HCT116 (cell line): ENCODE results near the gene GPATCH11. TPM values are rescaled to one million over a fixed set of nuclear protein-coding genes. Genes with fewer than 3 reads are reported as not detected.

Experiments used
- ATAC-seq: fragments of 200-7000 bp; cut with Tn5 transposase; 2 replicates; pipeline ENCODE4 v1.9.1; 2020; ENCODE audit warnings: mild to moderate bottlenecking, moderate library complexity
- BruUV-seq: library from RNA; stranded (reverse); fragments of 400-500 nt; replicated peaks from 2 replicates; lab custom pipeline; 2021; lab: Mats Ljungman, UMichigan
- CTCF ChIA-PET: fragments of 300-600 bp; sonication (Branson Sonifier 250); formaldehyde crosslinking; loops from one replicate; lab custom pipeline; 2021; ENCODE audit warnings: antibody characterized with exemption; lab: Charles Lee
- POLR2A ChIA-PET: fragments of 300-600, 350-600 bp; sonication (Branson Sonifier 250); formaldehyde crosslinking; loops from one replicate; lab custom pipeline; 2021; ENCODE audit warnings: antibody characterized with exemption; lab: Charles Lee
- RAD21 ChIA-PET, 2 experiments: fragments of 300-600 bp; sonication (Branson Sonifier 250); formaldehyde crosslinking; loops; one replicate each; lab custom pipeline; 2023; ENCODE audit warnings: low total read pairs in 2 of 2; ENCODE audit not compliant: uncharacterized antibody in 2 of 2, unreplicated experiment in 2 of 2, low non-redundant PET in 1 of 2; lab: Charles Lee
- DNase-seq: peaks from one replicate; pipeline ENCODE4 v3.0.0-alpha.2; 2010; ENCODE audit warnings: low read depth, low spot score
- H2AFZ ChIP-seq: fragments of 200-600 bp; shearing (Covaris generic), sonication (generic); 2 replicates; pipeline ENCODE4 v1.6.1; 2017; ENCODE audit warnings: low read depth, mixed run types, mixed read lengths, antibody characterized with exemption, low read length; ENCODE audit not compliant: poor library complexity, severe bottlenecking
- H3K27ac ChIP-seq: 2 replicates; pipeline ENCODE4 v1.5.1; 2012; ENCODE audit warnings: low read depth, low read length
- H3K27me3 ChIP-seq: fragments of 200-600 bp; sonication (generic); 2 replicates; pipeline ENCODE4 v1.6.1; 2016; ENCODE audit warnings: mixed run types, low read length, mixed read lengths; ENCODE audit not compliant: insufficient read depth
- H3K36me3 ChIP-seq, 2 experiments: fragments of 200-500 bp in 1 of 2; fragments of 200-600 bp in 1 of 2; sonication (Bioruptor generic) in 1 of 2; sonication (generic) in 1 of 2; 2 replicates each; pipeline versions ENCODE4 v1.5.1 to v1.6.1; 2014 to 2016; ENCODE audit warnings: low read length in 2 of 2, inconsistent platforms in 1 of 2, mixed read lengths in 1 of 2, mixed run types in 1 of 2; ENCODE audit not compliant: insufficient read depth in 2 of 2, control insufficient read depth in 1 of 2
- H3K4me1 ChIP-seq, 2 experiments: fragments of 200-600 bp in 1 of 2; sonication (generic) in 1 of 2; 2 replicates each; pipeline versions ENCODE4 v1.5.1 to v1.6.1; 2012 to 2017; ENCODE audit warnings: low read length in 2 of 2, inconsistent platforms in 1 of 2, mild to moderate bottlenecking in 1 of 2, mixed read lengths in 1 of 2, mixed run types in 1 of 2, moderate library complexity in 1 of 2; ENCODE audit not compliant: insufficient read depth in 2 of 2, control insufficient read depth in 1 of 2
- H3K4me2 ChIP-seq: fragments of 200-600 bp; sonication (generic); 2 replicates; pipeline ENCODE4 v1.6.1; 2017; ENCODE audit warnings: mixed run types, low read length, mixed read lengths
- H3K4me3 ChIP-seq, 2 experiments: fragments of 200-600 bp in 1 of 2; sonication (generic) in 1 of 2; replicated peaks in 1 of 2; 2 replicates each; pipeline ENCODE4 v1.5.1; 2011 to 2016; ENCODE audit warnings: low read length in 2 of 2, control low read depth in 1 of 2, low read depth in 1 of 2, mild to moderate bottlenecking in 1 of 2, mixed read lengths in 1 of 2, mixed run types in 1 of 2
- H3K79me2 ChIP-seq: fragments of 200-600 bp; sonication (generic); 2 replicates; pipeline ENCODE4 v1.6.1; 2017; ENCODE audit warnings: mild to moderate bottlenecking, mixed run types, low read length, moderate library complexity, mixed read lengths; ENCODE audit not compliant: insufficient read depth
- H3K9ac ChIP-seq: fragments of 200-600 bp; sonication (generic); 2 replicates; pipeline ENCODE4 v1.6.1; 2016; ENCODE audit warnings: low read length, mixed read lengths
- H3K9me2 ChIP-seq: fragments of 200-600 bp; sonication (generic), shearing (Covaris generic); 2 replicates; pipeline ENCODE4 v1.6.1; 2017; ENCODE audit warnings: mixed run types, mild to moderate bottlenecking, moderate library complexity; ENCODE audit not compliant: insufficient read depth
- H3K9me3 ChIP-seq, 2 experiments: fragments of 200-500 bp in 1 of 2; fragments of 200-600 bp in 1 of 2; sonication (Bioruptor generic) in 1 of 2; sonication (generic) in 1 of 2; 2 replicates each; pipeline ENCODE4 v1.6.1; 2014 to 2017; ENCODE audit warnings: low read length in 2 of 2, mixed read lengths in 2 of 2, inconsistent platforms in 1 of 2, low read depth in 1 of 2, mild to moderate bottlenecking in 1 of 2, mixed run types in 1 of 2, moderate library complexity in 1 of 2; ENCODE audit not compliant: control insufficient read depth in 1 of 2, insufficient read depth in 1 of 2
- H4K20me1 ChIP-seq: fragments of 200-600 bp; sonication (generic), shearing (Covaris generic); 2 replicates; pipeline ENCODE4 v1.6.1; 2017; ENCODE audit warnings: mixed run types, mild to moderate bottlenecking, moderate library complexity; ENCODE audit not compliant: insufficient read depth
- ATF3 ChIP-seq: IDR thresholded peaks from 2 replicates; pipeline ENCODE4 v1.6.1; 2012
- CEBPB ChIP-seq: IDR thresholded peaks from 2 replicates; pipeline ENCODE4 v1.6.1; 2012; ENCODE audit warnings: low read depth
- EGR1 ChIP-seq: IDR thresholded peaks from 2 replicates; pipeline ENCODE4 v1.6.1; 2012; ENCODE audit warnings: low read depth
- ELF1 ChIP-seq: IDR thresholded peaks from 2 replicates; pipeline ENCODE4 v1.6.1; 2012; ENCODE audit warnings: low read depth, borderline replicate concordance
- FOSL1 ChIP-seq: IDR thresholded peaks from 2 replicates; pipeline ENCODE4 v1.6.1; 2012; ENCODE audit warnings: low read depth
- JUND ChIP-seq: IDR thresholded peaks from 2 replicates; pipeline ENCODE4 v1.6.1; 2012
- POLR2A ChIP-seq: IDR thresholded peaks from 2 replicates; pipeline ENCODE4 v1.7.0; 2011; ENCODE audit warnings: borderline replicate concordance; ENCODE audit not compliant: insufficient read depth, insufficient read length; ENCODE audit errors: extremely low read depth
- RAD21 ChIP-seq: IDR thresholded peaks from 2 replicates; pipeline ENCODE4 v1.6.1; 2012; ENCODE audit warnings: low read depth, mild to moderate bottlenecking
- SIN3A ChIP-seq: IDR thresholded peaks from 2 replicates; pipeline ENCODE4 v1.6.1; 2012; ENCODE audit warnings: low read depth
- SP1 ChIP-seq: IDR thresholded peaks from 2 replicates; pipeline ENCODE4 v1.6.1; 2012; ENCODE audit warnings: low read depth
- SRF ChIP-seq: IDR thresholded peaks from 2 replicates; pipeline ENCODE4 v1.6.1; 2012; ENCODE audit warnings: low read depth
- ZBTB33 ChIP-seq: IDR thresholded peaks from 2 replicates; pipeline ENCODE4 v1.6.1; 2011; ENCODE audit warnings: mild to moderate bottlenecking, low read length, moderate library complexity; ENCODE audit not compliant: insufficient replicate concordance; ENCODE audit errors: extremely low read depth
- ZFX ChIP-seq: fragments of 450-650 bp; IDR thresholded peaks from 2 replicates; pipeline ENCODE4 v1.6.1; 2017
- ZNF274 ChIP-seq: fragments of 200-500 bp; sonication (Bioruptor generic); IDR thresholded peaks from 2 replicates; pipeline ENCODE4 v1.6.1; 2014; ENCODE audit warnings: mild to moderate bottlenecking, low read depth, low read length, inconsistent platforms
- intact Hi-C: fragments of 100-400 bp; cut with micrococcal nuclease; formaldehyde crosslinking; loops from 2 replicates; pipeline ENCODE4 v1.10.0; 2022
- total RNA-seq: library from RNA; stranded (reverse); gene quantifications from one replicate; pipeline ENCODE4 v1.2.1, GENCODE V29; 2021; ENCODE audit not compliant: unreplicated experiment

Gene GPATCH11
- total RNA-seq, 1 experiment from 2014 or later = 5.5 TPM

- Histone ChIP-seq H4K20me1 (no peaks in the 10 kb centered on the region), H3K79me2 (peaks cover 9% of the 10 kb centered on the region; the same call in 1 of the 2 replicates), H3K27me3 (no peaks in the 10 kb centered on the region), H3K4me3 (peak overlapping the region; percentile 91 to 94), H3K27ac (no peak overlapping the region), H2AFZ (no peak overlapping the region), H3K9ac (peak overlapping the region; percentile 64), H3K36me3 (no peaks in the 10 kb centered on the region), H3K4me1 (peaks cover 0 to 20% of the 10 kb centered on the region in 2 experiments; a peak in 3 of 4 replicates), H3K9me3 (no peaks in the 10 kb centered on the region), H3K4me2 (peak overlapping the region; percentile 82), H3K9me2 (no peaks in the 10 kb centered on the region)
- RAD21 ChIA-PET = no interaction called here
- DNase-seq = no peak
- POLR2A ChIA-PET = no interaction called here
- CTCF ChIA-PET = no interaction called here
- no peak for ATAC-seq
- TF ChIP-seq POLR2A (no peak), ZFX (no peak)
- intact Hi-C loops = no loop called here
- TSS peak; percentile 65 for BruUV-seq
Measured at GRCh38 chr2:37084797-37085196, 479 bp downstream of the GPATCH11 start.

GRCh38 chr2:37085731-37086147 lies 1.4 kb downstream of the GPATCH11 start:
- BruUV-seq = no TSS peak
- ChIA-PET CTCF (no interaction called here), POLR2A (no interaction called here), RAD21 (no interaction called here)
- Histone ChIP-seq H3K27me3 (no peaks in the 10 kb centered on the region), H3K9me3 (no peaks in the 10 kb centered on the region), H3K4me1 (peaks cover 0 to 20% of the 10 kb centered on the region in 2 experiments; a peak in 3 of 4 replicates), H3K4me3 (peak overlapping the region in 1 of 2 experiments; percentile 91; a peak in 1 of 4 replicates), H3K79me2 (peaks cover 9% of the 10 kb centered on the region; the same call in 1 of the 2 replicates), H3K4me2 (peak overlapping the region; percentile 82), H3K27ac (no peak overlapping the region), H4K20me1 (no peaks in the 10 kb centered on the region), H3K9ac (no peak overlapping the region), H2AFZ (no peak overlapping the region), H3K36me3 (no peaks in the 10 kb centered on the region), H3K9me2 (no peaks in the 10 kb centered on the region)
- TF ChIP-seq POLR2A (no peak), EGR1 (no peak), RAD21 (no peak), ZNF274 (no peak), SP1 (no peak), JUND (no peak), CEBPB (no peak), ZBTB33 (no peak), ELF1 (no peak), SRF (no peak), ATF3 (no peak), SIN3A (no peak), ZFX (no peak), FOSL1 (no peak)
- ATAC-seq (no peak), DNase-seq (no peak)
- intact Hi-C loops = no loop called here
